GM23338 (cell line): ENCODE measurements around the gene SELENOT. TPM values are rescaled to one million over a fixed set of nuclear protein-coding genes. Genes with fewer than 3 reads are reported as not detected.

Experiments used
- ATAC-seq: fragments of 200-7000 bp; cut with Tn5 transposase; 3 replicates; pipeline ENCODE4 v1.9.1; 2020
- DNase-seq: peaks from one replicate; pipeline ENCODE4 v3.0.0-alpha.2; 2015; ENCODE audit warnings: low spot score
- H2AFZ ChIP-seq: fragments of 200-600 bp; sonication (generic); 2 replicates; pipeline ENCODE4 v1.8.0; 2016; ENCODE audit warnings: antibody characterized with exemption, mild to moderate bottlenecking, moderate library complexity
- H3F3A ChIP-seq: fragments of 200-600 bp; sonication (generic); replicated peaks from 2 replicates; pipeline ENCODE4 v1.8.0; 2017; ENCODE audit warnings: antibody characterized with exemption, mixed run types, low read depth
- H3K27ac ChIP-seq: fragments of 200-600 bp; sonication (generic); 2 replicates; pipeline ENCODE4 v1.6.1; 2016; ENCODE audit warnings: low read depth
- H3K27me3 ChIP-seq: fragments of 200-600 bp; sonication (generic); 2 replicates; pipeline ENCODE4 v1.8.0; 2016; ENCODE audit warnings: mild to moderate bottlenecking, mixed run types, moderate library complexity; ENCODE audit not compliant: insufficient read depth
- H3K36me3 ChIP-seq: fragments of 200-600 bp; sonication (generic); 2 replicates; pipeline ENCODE4 v1.8.0; 2016; ENCODE audit warnings: mild to moderate bottlenecking; ENCODE audit not compliant: insufficient read depth
- H3K4me1 ChIP-seq: fragments of 200-600 bp; sonication (generic); 2 replicates; pipeline ENCODE4 v1.8.0; 2016; ENCODE audit warnings: mild to moderate bottlenecking, moderate library complexity; ENCODE audit not compliant: insufficient read depth
- H3K4me2 ChIP-seq: fragments of 200-600 bp; sonication (generic); 2 replicates; pipeline ENCODE4 v1.7.1; 2017; ENCODE audit warnings: mixed run types
- H3K4me3 ChIP-seq: fragments of 200-600 bp; sonication (generic); 2 replicates; pipeline ENCODE4 v1.6.1; 2016; ENCODE audit warnings: mixed run types
- H3K79me2 ChIP-seq: fragments of 200-600 bp; sonication (generic); replicated peaks from 2 replicates; pipeline ENCODE4 v1.8.0; 2017; ENCODE audit warnings: mild to moderate bottlenecking; ENCODE audit not compliant: insufficient read depth
- H3K9me2 ChIP-seq: fragments of 200-600 bp; sonication (generic); 2 replicates; pipeline ENCODE4 v1.8.0; 2017; ENCODE audit not compliant: insufficient read depth
- H4K20me1 ChIP-seq: fragments of 200-600 bp; sonication (generic); replicated peaks from 2 replicates; pipeline ENCODE4 v1.8.0; 2017; ENCODE audit warnings: mild to moderate bottlenecking; ENCODE audit not compliant: insufficient read depth
- H3K27ac Mint-ChIP-seq: 2 replicates; pipeline ENCODE4 v1.8.0; 2020; ENCODE audit warnings: inconsistent platforms, mild to moderate bottlenecking, moderate library complexity, mixed read lengths
- H3K27me3 Mint-ChIP-seq: 3 replicates; pipeline ENCODE4 v1.8.0; 2022; ENCODE audit warnings: low read depth, mild to moderate bottlenecking, moderate library complexity, mixed read lengths, inconsistent platforms; ENCODE audit not compliant: insufficient read depth, poor library complexity
- H3K36me3 Mint-ChIP-seq: 3 replicates; pipeline ENCODE4 v1.8.0; 2021; ENCODE audit warnings: low read depth, mild to moderate bottlenecking, inconsistent platforms, moderate library complexity, mixed read lengths
- H3K4me1 Mint-ChIP-seq: 3 replicates; pipeline ENCODE4 v1.8.0; 2020; ENCODE audit warnings: mild to moderate bottlenecking, inconsistent platforms, mixed read lengths
- H3K4me3 Mint-ChIP-seq: 3 replicates; pipeline ENCODE4 v1.8.0; 2021; ENCODE audit warnings: moderate library complexity, mild to moderate bottlenecking, inconsistent platforms, mixed read lengths
- H3K9me3 Mint-ChIP-seq: 3 replicates; pipeline ENCODE4 v1.8.0; 2020; ENCODE audit warnings: moderate library complexity, mild to moderate bottlenecking, inconsistent platforms, mixed read lengths
- CREB1 ChIP-seq: fragments of 250-450 bp; sonication (Bioruptor Pico); IDR thresholded peaks from 2 replicates; pipeline ENCODE4 v1.5.0; 2020; ENCODE audit warnings: low read depth, mild to moderate bottlenecking, moderate library complexity
- CTCF ChIP-seq, 2 experiments: fragments of 200-600 bp in 1 of 2; sonication (generic) in 1 of 2; conservative IDR thresholded peaks; 2 replicates each; pipeline versions ENCODE4 v1.5.1 to v1.6.1; 2016 to 2017; ENCODE audit warnings: antibody characterized with exemption in 2 of 2, low read depth in 2 of 2, mild to moderate bottlenecking in 2 of 2, moderate library complexity in 1 of 2
- ETS1 ChIP-seq: IDR thresholded peaks from 2 replicates; pipeline ENCODE4 v1.6.1; 2016; ENCODE audit warnings: antibody characterized with exemption
- EZH2phosphoT487 ChIP-seq: fragments of 200-600 bp; sonication (generic); IDR thresholded peaks from one replicate; pipeline ENCODE4 v1.8.1; 2018; ENCODE audit warnings: antibody characterized with exemption; ENCODE audit not compliant: unreplicated experiment
- JUNB ChIP-seq: IDR thresholded peaks from one replicate; pipeline ENCODE4 v1.6.1; 2016; ENCODE audit warnings: antibody characterized with exemption; ENCODE audit not compliant: unreplicated experiment
- NANOG ChIP-seq: IDR thresholded peaks from 2 replicates; pipeline ENCODE4 v1.6.1; 2016; ENCODE audit warnings: antibody characterized with exemption, borderline replicate concordance
- POLR2AphosphoS5 ChIP-seq: IDR thresholded peaks from 2 replicates; pipeline ENCODE4 v1.6.1; 2016; ENCODE audit warnings: antibody characterized with exemption, low read depth
- STAT1 ChIP-seq: IDR thresholded peaks from one replicate; pipeline ENCODE4 v1.6.1; 2016; ENCODE audit warnings: antibody characterized with exemption; ENCODE audit not compliant: unreplicated experiment
- ZNF114 ChIP-seq: fragments of 250-450 bp; sonication (Bioruptor Pico); IDR thresholded peaks from 2 replicates; pipeline ENCODE4 v1.5.0; 2020; ENCODE audit warnings: mild to moderate bottlenecking, moderate library complexity
- ZNF331 ChIP-seq: fragments of 250-450 bp; sonication (Bioruptor Pico); IDR thresholded peaks from 2 replicates; pipeline ENCODE4 v1.5.0; 2020; ENCODE audit warnings: low read depth, mild to moderate bottlenecking, moderate library complexity
- ZNF462 ChIP-seq: fragments of 250-450 bp; sonication (Bioruptor Pico); IDR thresholded peaks from 2 replicates; pipeline ENCODE4 v1.5.0; 2020; ENCODE audit warnings: mild to moderate bottlenecking, moderate library complexity
- polyA plus RNA-seq: library from polyadenylated mRNA; unstranded; fragments of >200 nt; fragmentation: Nextera tagmentation; extraction: Ambion mirVana; gene quantifications from 2 replicates; pipeline ENCODE4 v1.2.1, GENCODE V29; 2016
- total RNA-seq: library from RNA; depleted of rRNA; stranded (reverse); fragments of >200 nt; shearing (Covaris generic); gene quantifications from 2 replicates; pipeline ENCODE4 v1.2.3, GENCODE V29; 2014

SELENOT gene
- total and polyA plus RNA-seq, 2 experiments from 2014 or later, result 56.1 to 61.3 TPM

GRCh38 chr3:150635526-150635925 is 32.4 kb downstream of the SELENOT start (continued):
- TF ChIP-seq CTCF (conservative IDR thresholded peaks at IDR 0.05; ENCODE audit: low read depth in 2 of 2), result no peak
- no peak for TF ChIP-seq ZNF331
- TF ChIP-seq CREB1, result no peak

- no peak for DNase-seq
- no peaks in the 10 kb centered on the region for H3K9me2 ChIP-seq
- Mint-ChIP-seq H3K4me3 (no peak overlapping the region), H3K27me3 (peaks cover 2% of the 10 kb centered on the region), H3K27ac (no peak overlapping the region), H3K36me3 (no peaks in the 10 kb centered on the region), H3K9me3 (no peaks in the 10 kb centered on the region), H3K4me1 (peaks cover 13% of the 10 kb centered on the region)
- no peaks in the 10 kb centered on the region for H3K79me2 ChIP-seq
- H2AFZ ChIP-seq, result no peak overlapping the region
- no peak for ATAC-seq
- H3K4me2 ChIP-seq, result no peak overlapping the region
- no peaks in the 10 kb centered on the region for H4K20me1 ChIP-seq
- H3F3A ChIP-seq, result no peaks in the 10 kb centered on the region
- H3K4me3 ChIP-seq, result no peak overlapping the region
- H3K36me3 ChIP-seq, result no peaks in the 10 kb centered on the region
- H3K4me1 ChIP-seq, result peaks cover 14% of the 10 kb centered on the region
- H3K27ac ChIP-seq, result no peak overlapping the region
- no peaks in the 10 kb centered on the region for H3K27me3 ChIP-seq
- TF ChIP-seq ZNF114 (CRISPR knock-in tag), result no peak
- no peak for TF ChIP-seq CTCF (conservative IDR thresholded peaks at IDR 0.05; ENCODE audit: low read depth in 2 of 2)
- no peak for TF ChIP-seq ZNF331
- no peak for TF ChIP-seq ZNF462
- no peak for TF ChIP-seq STAT1
- TF ChIP-seq EZH2phosphoT487, result no peak
- TF ChIP-seq ETS1, result no peak
- TF ChIP-seq POLR2AphosphoS5, result no peak
- TF ChIP-seq CREB1, result no peak
- no peak for TF ChIP-seq JUNB
- TF ChIP-seq NANOG, result no peak
Measured at GRCh38 chr3:150636258-150636657, 33.1 kb downstream of the SELENOT start.
